ENCODE results near the gene SLC43A2.
A peak's percentile ranks its signal among the peaks of the same experiment; 100 is the strongest.

The SLC43A2 gene

GRCh38 chr17:1621273-1621954 lies 7.2 kb downstream of the SLC43A2 start:
- DNase-seq = no peak

- DNase-seq = no peak
Measured at GRCh38 chr17:1620486-1620885, 8.1 kb downstream of the SLC43A2 start.

- DNase-seq = no peak
Measured at GRCh38 chr17:1617620-1618174, 10.9 kb downstream of the SLC43A2 start.

GRCh38 chr17:1616101-1616500 lies 12.5 kb downstream of the SLC43A2 start:
- DNase-seq = no peak

GRCh38 chr17:1612400-1612799 lies 16.2 kb downstream of the SLC43A2 start:
- no peak for DNase-seq

GRCh38 chr17:1611715-1612114 lies 16.9 kb downstream of the SLC43A2 start:
- DNase-seq = no peak

- no peak for DNase-seq
Measured at GRCh38 chr17:1608676-1609075, 20.0 kb downstream of the SLC43A2 start.

GRCh38 chr17:1607971-1608320 lies 20.7 kb downstream of the SLC43A2 start:
- DNase-seq = no peak

- DNase-seq = no peak
Measured at GRCh38 chr17:1606352-1606985, 22.2 kb downstream of the SLC43A2 start.

GRCh38 chr17:1605681-1606351 lies 22.8 kb downstream of the SLC43A2 start:
- no peak for DNase-seq

- DNase-seq = no peak
Measured at GRCh38 chr17:1604831-1605528, 23.7 kb downstream of the SLC43A2 start.

GRCh38 chr17:1601571-1601970 lies 27.1 kb downstream of the SLC43A2 start:
- DNase-seq = no peak

GRCh38 chr17:1598399-1599095 lies 30.1 kb downstream of the SLC43A2 start:
- DNase-seq = no peak

GRCh38 chr17:1597861-1598342 lies 30.7 kb downstream of the SLC43A2 start:
- no peak for DNase-seq

GRCh38 chr17:1593630-1593931 lies 35.1 kb downstream of the SLC43A2 start:
- no peak for DNase-seq

GRCh38 chr17:1592751-1593629 lies 35.6 kb downstream of the SLC43A2 start:
- no peak for DNase-seq

GRCh38 chr17:1591474-1592090 lies 37.1 kb downstream of the SLC43A2 start:
- no peak for DNase-seq

GRCh38 chr17:1590747-1591473 lies 37.7 kb downstream of the SLC43A2 start:
- no peak for DNase-seq

- DNase-seq = peak; percentile 83
Measured at GRCh38 chr17:1590029-1590746, 38.4 kb downstream of the SLC43A2 start.
